Mesenchymal stem cell (in vitro differentiated cells and primary cell): ENCODE measurements around the gene TANC1.

ENCODE experiments used
- DNase-seq: peaks from one replicate; pipeline ENCODE4 v3.0.0-alpha.2; 2013
- H2AFZ ChIP-seq: one replicate; pipeline ENCODE4 v1.6.1; 2013; ENCODE audit warnings: low read depth, mild to moderate bottlenecking, control low read depth, inconsistent platforms, low read length, moderate library complexity
- H2AK5ac ChIP-seq: 2 replicates; pipeline ENCODE4 v1.6.1; 2013; ENCODE audit warnings: low read length, moderate library complexity, mild to moderate bottlenecking, inconsistent platforms; ENCODE audit not compliant: severe bottlenecking
- H2BK120ac ChIP-seq: one replicate; pipeline ENCODE4 v1.6.1; 2013; ENCODE audit warnings: low read depth, mild to moderate bottlenecking, inconsistent platforms, low read length, moderate library complexity
- H2BK12ac ChIP-seq, 2 experiments: one replicate each; pipeline ENCODE4 v1.6.1; 2013; ENCODE audit warnings: inconsistent platforms in 2 of 2, low read length in 2 of 2, mild to moderate bottlenecking in 2 of 2, moderate library complexity in 2 of 2, control low read depth in 1 of 2
- H2BK15ac ChIP-seq: one replicate; pipeline ENCODE4 v1.6.1; 2013; ENCODE audit warnings: mild to moderate bottlenecking, low read depth, inconsistent platforms; ENCODE audit not compliant: poor library complexity, severe bottlenecking
- H2BK5ac ChIP-seq: 2 replicates; pipeline ENCODE4 v1.6.1; 2013; ENCODE audit warnings: low read depth, mild to moderate bottlenecking, low read length, control low read depth, inconsistent platforms; ENCODE audit not compliant: poor library complexity, severe bottlenecking
- H3K14ac ChIP-seq, 2 experiments: one replicate each; pipeline ENCODE4 v1.6.1; 2013; ENCODE audit warnings: inconsistent platforms in 2 of 2, low read length in 2 of 2, control low read depth in 1 of 2, mild to moderate bottlenecking in 1 of 2, moderate library complexity in 1 of 2
- H3K18ac ChIP-seq, 2 experiments: one replicate each; pipeline ENCODE4 v1.6.1; 2013; ENCODE audit warnings: inconsistent platforms in 2 of 2, low read length in 2 of 2, control low read depth in 1 of 2, low read depth in 1 of 2, mild to moderate bottlenecking in 1 of 2
- H3K23ac ChIP-seq, 2 experiments: one replicate each; pipeline ENCODE4 v1.6.1; 2013; ENCODE audit warnings: inconsistent platforms in 2 of 2, low read length in 2 of 2, mild to moderate bottlenecking in 2 of 2, moderate library complexity in 2 of 2, control low read depth in 1 of 2
- H3K27ac ChIP-seq: 2 replicates; pipeline ENCODE4 v1.5.1; 2013; ENCODE audit warnings: mild to moderate bottlenecking, moderate library complexity, low read length, control low read depth, inconsistent platforms; ENCODE audit not compliant: poor library complexity, severe bottlenecking
- H3K27me3 ChIP-seq, 2 experiments: 2 replicates each; pipeline versions ENCODE4 v1.6.1 to v1.7.0; 2013; ENCODE audit warnings: low read length in 2 of 2, mild to moderate bottlenecking in 2 of 2, moderate library complexity in 2 of 2, control low read depth in 1 of 2, inconsistent platforms in 1 of 2; ENCODE audit not compliant: control insufficient read depth in 1 of 2, insufficient read depth in 1 of 2
- H3K36me3 ChIP-seq, 2 experiments: 2 replicates each; pipeline versions ENCODE4 v1.6.1 to v1.7.0; 2013; ENCODE audit warnings: low read length in 2 of 2, control low read depth in 1 of 2, inconsistent platforms in 1 of 2, low read depth in 1 of 2, mild to moderate bottlenecking in 1 of 2; ENCODE audit not compliant: insufficient read depth in 2 of 2, control insufficient read depth in 1 of 2
- H3K4ac ChIP-seq, 2 experiments: one replicate each; pipeline ENCODE4 v1.6.1; 2013; ENCODE audit warnings: inconsistent platforms in 2 of 2, low read length in 2 of 2, mild to moderate bottlenecking in 2 of 2, moderate library complexity in 2 of 2, control low read depth in 1 of 2, low read depth in 1 of 2
- H3K4me1 ChIP-seq: 2 replicates; pipeline ENCODE4 v1.6.1; 2013; ENCODE audit warnings: low read depth, low read length, control low read depth; ENCODE audit not compliant: control insufficient read depth, insufficient read depth
- H3K4me2 ChIP-seq: 2 replicates; pipeline ENCODE4 v1.6.1; 2013; ENCODE audit warnings: low read length, mild to moderate bottlenecking, inconsistent platforms; ENCODE audit not compliant: poor library complexity, severe bottlenecking
- H3K4me3 ChIP-seq, 2 experiments: 2 replicates each; pipeline versions ENCODE4 v1.5.1 to v1.7.0; 2013; ENCODE audit warnings: low read length in 2 of 2, mild to moderate bottlenecking in 2 of 2, control low read depth in 1 of 2, low read depth in 1 of 2; ENCODE audit not compliant: insufficient read depth in 1 of 2
- H3K79me1 ChIP-seq: replicated peaks from 2 replicates; pipeline ENCODE4 v1.6.1; 2013; ENCODE audit warnings: mild to moderate bottlenecking, control low read depth, low read length, inconsistent platforms; ENCODE audit not compliant: poor library complexity, severe bottlenecking
- H3K9ac ChIP-seq: 2 replicates; pipeline ENCODE4 v1.7.0; 2013; ENCODE audit warnings: mild to moderate bottlenecking, low read length, moderate library complexity
- H3K9me3 ChIP-seq: 2 replicates; pipeline ENCODE4 v1.7.0; 2013; ENCODE audit warnings: mild to moderate bottlenecking, low read length; ENCODE audit not compliant: control insufficient read depth
- H4K8ac ChIP-seq: one replicate; pipeline ENCODE4 v1.6.1; 2013; ENCODE audit warnings: inconsistent platforms, mild to moderate bottlenecking, low read length, moderate library complexity
- H4K91ac ChIP-seq: one replicate; pipeline ENCODE4 v1.6.1; 2013; ENCODE audit warnings: mild to moderate bottlenecking, low read length, inconsistent platforms
- WGBS: methylation state at CpG from one replicate; pipeline ENCODE4 v1.1.7; 2013; ENCODE audit warnings: mixed read lengths; 5-methylcytosine and 5-hydroxymethylcytosine counted together

Gene TANC1

GRCh38 chr2:159091976-159092375 lies 123.5 kb downstream of the TANC1 start:
- no peak overlapping the region for H2AFZ ChIP-seq
- no peak overlapping the region for H3K14ac ChIP-seq
- H2BK5ac ChIP-seq: no peak overlapping the region
- no peak overlapping the region for H4K8ac ChIP-seq
- WGBS: 17% methylated on average over 3 of the region's 4 CpGs
- peak overlapping the region in 1 of 2 experiments; percentile 19 for H3K4me3 ChIP-seq
- peak; percentile 55 for DNase-seq
- H3K4me1 ChIP-seq: peaks cover 22% of the 10 kb centered on the region
- no peak overlapping the region for H4K91ac ChIP-seq
- H3K9ac ChIP-seq: peak overlapping the region; percentile 61
- peaks cover 13% of the 10 kb centered on the region for H3K9me3 ChIP-seq
- H3K18ac ChIP-seq: peak overlapping the region in 1 of 2 experiments; percentile 8
- no peaks in the 10 kb centered on the region for H3K27me3 ChIP-seq
- H3K36me3 ChIP-seq: peaks cover 0 to 3% of the 10 kb centered on the region in 2 experiments
- H3K23ac ChIP-seq: no peak overlapping the region
- H2BK12ac ChIP-seq: peak overlapping the region in 1 of 2 experiments; percentile 85
- H2BK120ac ChIP-seq: no peak overlapping the region
- no peak overlapping the region for H2BK15ac ChIP-seq
- no peak overlapping the region for H2AK5ac ChIP-seq
- peak overlapping the region; percentile 99 for H3K27ac ChIP-seq
- no peak overlapping the region for H3K4me2 ChIP-seq
- H3K79me1 ChIP-seq: peaks cover 22% of the 10 kb centered on the region
- H3K4ac ChIP-seq: peak overlapping the region in 1 of 2 experiments; percentile 42

GRCh38 chr2:159093497-159093896 lies 125.1 kb downstream of the TANC1 start:
- H3K4ac ChIP-seq: no peak overlapping the region
- H3K27ac ChIP-seq: no peak overlapping the region
- H4K91ac ChIP-seq: no peak overlapping the region
- H3K36me3 ChIP-seq: peaks cover 6 to 7% of the 10 kb centered on the region in 2 experiments
- no peak overlapping the region for H2AFZ ChIP-seq
- peak; percentile 53 for DNase-seq
- H3K4me2 ChIP-seq: no peak overlapping the region
- H3K18ac ChIP-seq: no peak overlapping the region
- no peak overlapping the region for H2BK15ac ChIP-seq
- no peak overlapping the region for H3K23ac ChIP-seq
- peaks cover 22% of the 10 kb centered on the region for H3K4me1 ChIP-seq
- no peak overlapping the region for H3K14ac ChIP-seq
- H3K79me1 ChIP-seq: peaks cover 19% of the 10 kb centered on the region
- H3K9ac ChIP-seq: no peak overlapping the region
- no peak overlapping the region for H2BK12ac ChIP-seq
- H3K9me3 ChIP-seq: peaks cover 20% of the 10 kb centered on the region
- WGBS: 9% methylated on average over 2 of the region's 2 CpGs
- H3K27me3 ChIP-seq: no peaks in the 10 kb centered on the region
- no peak overlapping the region for H2BK5ac ChIP-seq
- H4K8ac ChIP-seq: no peak overlapping the region
- H3K4me3 ChIP-seq: no peak overlapping the region
- H2AK5ac ChIP-seq: no peak overlapping the region
- peak overlapping the region; percentile 0 for H2BK120ac ChIP-seq

GRCh38 chr2:159094173-159094737 lies 125.8 kb downstream of the TANC1 start:
- Histone ChIP-seq H3K9me3 (peaks cover 20% of the 10 kb centered on the region), H2AFZ (no peak overlapping the region), H3K4me2 (no peak overlapping the region), H3K36me3 (peaks cover 6 to 7% of the 10 kb centered on the region in 2 experiments), H3K4me3 (no peak overlapping the region), H3K18ac (peak overlapping the region; percentile 64 to 82), H3K4ac (peak overlapping the region in 1 of 2 experiments; percentile 43), H2BK12ac (peak overlapping the region; percentile 6 to 50), H3K27me3 (no peaks in the 10 kb centered on the region), H3K23ac (no peak overlapping the region), H4K8ac (peak overlapping the region; percentile 21), H4K91ac (peak overlapping the region; percentile 57), H2BK120ac (no peak overlapping the region), H3K14ac (peak overlapping the region in 1 of 2 experiments; percentile 41), H2BK5ac (no peak overlapping the region), H2BK15ac (no peak overlapping the region), H2AK5ac (peak overlapping the region; percentile 3), H3K79me1 (peaks cover 19% of the 10 kb centered on the region), H3K4me1 (peaks cover 19% of the 10 kb centered on the region), H3K9ac (no peak overlapping the region), H3K27ac (no peak overlapping the region)
- WGBS: 88% methylated on average over 10 of the region's 10 CpGs
- DNase-seq: peak; percentile 70

- Histone ChIP-seq H3K9me3 (peaks cover 20% of the 10 kb centered on the region), H3K36me3 (peaks cover 6 to 7% of the 10 kb centered on the region in 2 experiments), H2BK5ac (no peak overlapping the region), H2BK12ac (peak overlapping the region in 1 of 2 experiments; percentile 86), H2AK5ac (no peak overlapping the region), H3K4ac (no peak overlapping the region), H3K79me1 (peaks cover 18% of the 10 kb centered on the region), H3K14ac (no peak overlapping the region), H4K8ac (no peak overlapping the region), H3K4me1 (peaks cover 9% of the 10 kb centered on the region), H3K4me3 (no peak overlapping the region), H3K23ac (no peak overlapping the region), H2AFZ (no peak overlapping the region), H2BK15ac (no peak overlapping the region), H4K91ac (no peak overlapping the region), H3K4me2 (no peak overlapping the region), H3K27ac (no peak overlapping the region), H3K9ac (no peak overlapping the region), H3K27me3 (no peaks in the 10 kb centered on the region), H2BK120ac (no peak overlapping the region), H3K18ac (no peak overlapping the region)
- 93% methylated on average over 1 of the region's 1 CpG for WGBS
- no peak for DNase-seq
Measured at GRCh38 chr2:159095813-159096212, 127.4 kb downstream of the TANC1 start.
